NCI-H748 (cell line): ENCODE measurements around the gene VWA3A.
"Not testable (repeated sequence)": the region's sequence is repeated elsewhere in the genome, so short reads cannot be mapped to it uniquely, and the experiment has no call there.

Experiments used
- DNase-seq: peaks from one replicate; lab custom pipeline; 2025; ENCODE audit not compliant: unreplicated experiment; lab: John Stamatoyannopoulos, UW

The VWA3A gene

DNA sequence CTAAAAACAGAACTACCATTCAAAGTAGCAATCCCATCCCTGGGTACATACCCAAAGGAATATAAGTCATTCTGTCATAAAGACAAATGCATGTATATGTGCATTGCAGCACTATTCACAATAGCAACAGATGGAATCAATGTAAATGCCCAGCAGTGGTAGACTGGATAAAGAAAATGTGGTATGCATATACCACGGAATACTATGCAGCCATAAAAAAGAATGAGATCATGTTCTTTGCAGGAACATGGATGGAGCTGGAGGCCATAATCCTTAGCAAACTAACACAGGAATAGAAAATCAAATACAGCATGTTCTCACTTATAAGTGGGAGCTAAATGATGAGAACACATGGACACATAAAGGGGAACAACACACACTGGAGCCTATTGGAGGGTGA lies 36.2 kb downstream of the VWA3A start:
- not testable (repeated sequence) for DNase-seq

DNA sequence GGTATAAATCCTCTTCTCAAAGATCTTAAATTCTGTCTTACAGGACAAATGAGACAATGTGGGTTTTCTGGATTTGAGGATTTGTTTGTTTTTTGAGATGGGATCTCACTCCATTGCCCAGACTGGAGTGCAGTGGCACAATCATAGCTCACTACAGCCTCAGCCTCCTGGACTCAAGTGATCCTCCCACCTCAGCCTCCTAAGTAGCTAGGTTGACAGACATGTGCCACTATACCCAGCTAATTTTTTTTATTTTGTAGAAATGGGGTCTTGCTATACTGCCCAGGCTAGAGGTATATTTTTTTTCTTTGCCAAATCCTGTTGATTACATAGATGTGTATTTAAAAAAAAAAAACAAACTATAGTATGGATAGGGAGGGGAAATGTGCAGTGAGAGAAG lies 38.2 kb downstream of the VWA3A start:
- DNase-seq, result no peak

DNA sequence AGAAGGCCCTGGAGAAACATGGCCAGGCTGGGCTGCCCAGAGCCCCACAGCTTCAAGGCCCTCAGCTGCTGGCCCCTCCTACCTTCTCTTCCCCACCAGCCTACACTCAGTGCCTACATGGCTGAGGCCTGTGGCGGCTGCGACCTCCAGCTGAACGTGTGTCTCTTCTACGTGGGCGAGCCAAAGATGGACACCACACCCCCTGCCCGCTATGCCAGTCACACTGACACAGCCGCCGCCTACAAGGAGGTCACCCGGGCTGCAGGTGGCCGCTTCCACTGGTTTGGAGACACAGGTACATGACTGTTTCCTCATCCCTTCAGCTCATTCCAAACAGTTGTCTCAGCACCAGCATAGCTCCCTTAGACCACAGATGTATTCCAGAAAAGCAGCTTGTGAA lies 40.5 kb downstream of the VWA3A start:
- DNase-seq, result no peak

DNA sequence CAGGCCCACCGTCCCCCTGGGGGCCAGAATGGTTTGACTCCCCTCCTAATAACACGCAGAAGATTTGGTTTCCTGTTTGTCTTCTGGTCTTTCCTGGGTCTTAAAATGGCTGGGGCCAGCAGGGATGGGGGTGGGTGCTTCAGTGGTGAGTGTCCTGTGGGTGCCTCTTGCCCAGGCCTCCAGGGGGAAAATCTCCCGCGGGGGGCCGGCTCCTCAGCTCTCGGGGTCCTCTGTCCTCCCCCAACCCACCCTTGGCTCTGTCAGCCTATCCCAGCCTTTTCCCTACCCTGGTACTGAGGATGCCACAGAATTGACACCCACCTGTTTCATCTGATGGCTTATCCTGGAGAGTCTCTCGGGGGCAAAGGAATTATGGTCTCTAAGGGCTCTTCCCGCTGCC lies 46.1 kb downstream of the VWA3A start:
- DNase-seq, result no peak

DNA sequence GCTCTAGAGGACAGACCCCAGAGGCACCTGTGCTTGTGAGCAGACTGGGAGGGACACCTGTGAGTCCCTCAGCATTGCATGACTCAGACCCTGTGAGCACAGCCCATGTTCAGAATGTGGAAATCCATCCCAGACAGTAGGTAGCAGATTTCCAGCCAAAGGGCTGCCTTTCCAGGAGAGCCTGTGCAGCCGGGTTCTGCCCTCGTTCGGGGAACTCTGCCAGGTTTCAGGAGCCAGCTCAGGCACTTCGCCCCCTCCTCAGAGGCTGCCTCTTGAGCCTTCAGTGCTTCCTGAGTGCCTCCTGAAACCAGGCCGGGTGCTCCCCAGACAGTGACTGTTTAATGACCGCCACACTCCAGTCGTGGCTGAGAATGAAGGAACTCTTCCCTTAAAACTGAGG lies 46.7 kb downstream of the VWA3A start:
- DNase-seq, result no peak

DNA sequence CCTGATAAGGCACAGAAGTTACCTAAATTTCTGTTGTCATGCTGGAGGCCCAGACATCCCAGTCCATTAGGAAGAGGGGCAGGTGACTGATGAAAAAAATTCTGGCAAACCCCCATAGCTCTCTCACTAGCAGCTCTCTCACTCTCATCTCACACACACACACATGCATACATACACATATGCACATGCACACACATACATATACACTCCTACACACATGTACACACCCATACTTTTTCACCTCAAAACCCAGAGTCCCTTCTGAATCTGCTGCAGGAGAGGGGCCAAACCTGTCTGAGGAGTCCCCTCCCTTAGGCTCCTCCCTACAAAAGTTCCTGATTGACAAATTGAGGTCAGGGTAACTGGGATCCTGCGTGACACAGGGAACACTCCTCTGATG lies 47.4 kb downstream of the VWA3A start:
- DNase-seq, result no peak

DNA sequence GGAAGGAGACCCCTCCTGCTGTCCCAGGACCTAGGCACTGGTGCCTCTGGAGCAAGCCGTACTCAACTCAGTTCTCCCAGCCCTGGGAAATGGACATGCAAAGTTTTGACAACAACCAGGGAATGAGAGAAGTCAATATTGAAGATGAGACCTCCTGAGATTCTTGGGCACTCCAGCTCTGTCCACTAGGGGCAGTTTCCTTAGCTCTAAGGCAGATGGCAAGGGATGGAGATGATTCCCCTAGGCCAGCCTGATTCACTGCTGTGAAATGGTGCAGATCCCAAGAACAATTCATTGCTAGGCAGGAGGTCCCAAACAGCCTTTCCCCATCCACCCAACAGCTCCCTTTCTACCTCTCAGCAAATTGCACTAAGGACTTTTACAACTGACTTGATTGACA lies 49.4 kb downstream of the VWA3A start:
- DNase-seq, result no peak

DNA sequence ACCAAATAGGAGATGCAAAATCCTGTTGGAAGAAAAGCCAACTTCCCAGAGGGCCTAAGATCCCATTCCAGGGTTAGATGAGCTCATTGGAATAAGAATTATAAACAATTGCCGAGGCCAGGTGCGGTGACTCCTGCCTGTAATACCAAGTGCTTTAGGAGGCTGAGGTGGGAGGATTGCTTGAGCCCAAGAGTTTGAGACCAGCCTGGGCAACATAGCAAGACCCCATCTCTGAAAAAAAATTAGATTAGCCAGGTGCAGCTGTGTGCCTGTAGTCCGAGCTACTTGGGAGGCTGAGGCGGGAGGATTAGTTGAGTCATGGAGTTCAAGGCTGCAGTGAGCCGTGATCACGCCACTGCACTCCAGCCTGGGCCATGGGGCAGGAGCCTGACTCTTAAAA lies 52.2 kb downstream of the VWA3A start:
- DNase-seq, result no peak

DNA sequence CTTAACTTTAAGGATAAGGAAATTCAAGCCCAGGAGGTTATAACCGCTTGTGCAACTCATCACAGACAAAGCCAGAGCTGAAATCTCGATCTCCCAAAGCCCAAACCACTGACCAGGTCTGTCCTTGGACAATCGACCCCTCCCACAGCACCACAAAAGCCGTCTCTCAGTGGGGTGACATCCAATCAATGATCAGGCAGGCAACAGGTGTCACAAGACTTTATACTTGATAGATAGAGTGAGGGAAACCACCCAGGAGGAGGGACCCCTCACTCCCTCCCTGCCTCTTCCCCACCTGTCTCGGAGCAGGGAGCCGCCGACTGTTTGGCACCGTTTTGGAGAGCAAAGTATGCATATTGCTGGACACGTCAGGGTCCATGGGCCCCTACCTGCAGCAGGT lies 55.5 kb downstream of the VWA3A start:
- no peak for DNase-seq

DNA sequence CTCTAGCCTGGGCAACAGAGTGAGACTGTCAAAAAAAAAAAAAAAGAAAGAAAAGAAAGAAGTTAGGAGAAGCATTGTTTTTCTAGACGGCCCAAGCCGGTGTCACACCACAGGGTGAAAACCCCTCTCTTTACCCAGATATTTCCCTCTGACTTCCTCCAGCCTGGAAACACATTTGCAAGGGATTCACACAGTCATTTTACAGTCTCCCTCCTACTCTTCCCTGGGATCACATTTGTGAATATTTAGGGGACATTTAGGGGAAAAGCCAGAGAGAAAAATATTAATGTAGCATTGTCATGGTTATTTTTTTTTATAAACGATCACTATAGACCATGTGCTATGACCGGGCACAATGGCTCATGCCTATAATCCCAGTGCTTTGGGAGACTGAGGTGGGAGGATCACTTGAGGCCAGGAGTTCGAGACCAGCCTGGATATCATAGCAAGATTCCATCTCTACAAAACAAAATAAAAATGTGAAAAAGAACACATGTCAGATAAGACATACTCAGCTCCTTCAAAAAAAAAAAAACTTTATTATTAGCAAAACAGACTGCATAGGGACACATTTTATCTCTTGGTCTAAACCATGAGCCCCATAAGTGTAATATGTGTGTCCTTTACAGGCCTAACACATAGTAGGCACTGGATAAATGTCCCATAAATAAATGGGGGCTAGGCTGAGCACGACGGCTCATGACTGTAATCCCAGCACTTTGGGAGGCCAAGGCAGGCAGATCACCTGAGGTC lies 59.1 kb downstream of the VWA3A start:
- no peak for DNase-seq

DNA sequence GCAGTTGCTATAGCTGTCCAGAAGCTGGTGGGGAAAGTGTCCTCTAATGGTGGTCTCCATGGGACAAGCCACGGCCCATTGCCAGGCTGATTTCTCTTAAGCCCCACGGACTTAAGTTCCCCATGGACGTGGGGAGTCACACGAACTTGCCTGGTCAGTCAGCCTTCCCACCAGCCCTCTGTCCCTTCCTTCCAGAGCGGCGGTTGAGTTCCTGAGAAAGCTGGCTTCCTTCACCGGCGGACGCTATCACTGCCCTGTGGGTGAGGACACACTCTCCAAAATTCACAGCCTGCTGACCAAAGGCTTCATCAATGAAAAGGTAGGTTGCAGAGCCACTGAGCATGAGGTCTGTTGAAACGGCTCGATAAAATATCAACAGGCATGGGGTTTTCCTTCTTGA lies 60.0 kb downstream of the VWA3A start:
- DNase-seq, result no peak

DNA sequence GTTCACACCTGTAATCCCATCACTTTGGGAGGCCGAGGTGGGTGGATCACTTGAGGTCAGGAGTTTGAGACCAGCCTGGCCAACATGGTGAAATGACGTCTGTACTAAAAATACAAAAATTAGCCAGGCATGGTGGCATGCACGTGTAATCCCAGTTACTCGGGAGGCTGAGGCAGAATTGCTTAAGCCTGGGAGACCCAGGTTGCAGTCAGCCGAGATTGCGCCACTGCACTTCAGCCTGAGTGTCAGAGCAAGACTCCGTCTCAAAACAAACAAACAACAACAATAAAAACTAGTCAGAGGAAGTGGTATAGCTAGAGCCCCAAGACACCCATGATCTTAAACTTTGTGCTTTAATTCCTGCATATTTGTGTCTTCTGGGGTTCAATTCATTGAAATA lies 60.7 kb downstream of the VWA3A start:
- not testable (repeated sequence) for DNase-seq

DNA sequence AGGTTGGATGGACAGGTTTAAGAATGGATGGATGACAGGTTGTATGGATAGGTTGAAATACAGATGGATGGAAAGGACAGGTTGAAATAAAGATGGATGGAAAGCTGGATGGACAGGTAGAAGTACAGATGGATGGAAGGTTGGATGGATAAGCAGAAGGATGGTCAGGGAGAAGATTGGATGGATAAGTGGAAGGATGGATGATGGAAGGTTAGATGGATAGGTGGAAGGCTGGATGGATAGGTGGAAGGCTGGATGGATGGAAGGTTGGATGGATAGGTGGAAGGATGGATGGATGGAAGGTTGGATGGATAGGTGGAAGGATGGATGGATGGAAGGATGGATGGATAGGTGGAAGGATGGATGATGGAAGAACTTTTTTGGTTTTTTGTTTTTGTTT lies 69.1 kb downstream of the VWA3A start:
- DNase-seq, result no peak

DNA sequence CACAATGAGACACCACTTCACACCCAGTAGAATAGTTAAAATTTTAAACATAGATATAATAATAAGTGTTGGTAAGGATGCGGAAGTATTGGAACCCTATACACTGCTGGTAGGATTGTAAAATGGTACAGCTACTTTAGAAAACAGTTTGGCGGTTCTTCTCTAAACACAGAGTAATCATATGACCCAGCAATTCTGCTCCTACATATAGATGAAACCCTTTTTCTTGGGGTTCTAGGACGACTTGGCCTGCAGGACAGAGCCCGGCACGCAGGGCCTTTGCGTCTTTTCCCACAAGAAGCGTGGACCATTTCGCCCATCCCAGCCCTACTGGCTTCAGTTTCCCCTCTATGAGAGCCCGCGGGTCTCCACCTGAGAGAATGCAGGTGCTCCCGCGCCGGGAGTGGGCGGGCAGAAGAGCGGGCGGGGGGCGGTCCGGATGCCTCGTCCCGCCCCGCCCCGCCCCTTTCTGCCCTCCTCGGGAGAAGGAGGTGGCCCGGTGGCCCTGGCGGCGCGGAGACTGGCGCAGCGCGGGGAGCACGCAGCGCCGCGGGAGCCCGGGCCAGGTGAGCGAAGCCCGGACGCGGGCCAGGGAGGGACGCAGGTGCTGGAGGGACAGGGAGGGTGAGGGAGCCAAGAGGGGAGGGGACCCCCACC lies 69.8 kb downstream of the VWA3A start, which contains the start of gene SDR42E2:
SDR42E2 (plus strand) TSS at position 508 of the 657 bp plus-strand sequence. CDS start 3,077 bp downstream, outside the sequence.
- peak; percentile 52 for DNase-seq

DNA sequence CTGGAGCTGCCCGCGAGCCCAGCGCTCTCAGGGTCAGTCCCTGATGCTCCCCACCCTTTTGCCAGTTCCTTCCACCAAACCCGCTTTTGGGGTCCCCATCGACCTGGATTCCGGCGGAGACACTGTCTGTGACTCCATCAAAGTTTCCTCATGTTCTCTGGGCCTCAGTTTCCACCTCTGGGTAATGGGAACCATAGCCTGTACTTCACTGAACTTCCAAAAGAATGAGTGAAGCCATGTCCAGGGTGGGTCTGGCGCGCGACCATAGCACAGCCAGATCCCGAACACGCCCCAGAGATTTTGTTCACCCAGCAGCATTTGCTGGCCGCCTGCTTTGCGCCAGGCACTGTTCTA lies 70.3 kb downstream of the VWA3A start:
- no peak for DNase-seq

DNA sequence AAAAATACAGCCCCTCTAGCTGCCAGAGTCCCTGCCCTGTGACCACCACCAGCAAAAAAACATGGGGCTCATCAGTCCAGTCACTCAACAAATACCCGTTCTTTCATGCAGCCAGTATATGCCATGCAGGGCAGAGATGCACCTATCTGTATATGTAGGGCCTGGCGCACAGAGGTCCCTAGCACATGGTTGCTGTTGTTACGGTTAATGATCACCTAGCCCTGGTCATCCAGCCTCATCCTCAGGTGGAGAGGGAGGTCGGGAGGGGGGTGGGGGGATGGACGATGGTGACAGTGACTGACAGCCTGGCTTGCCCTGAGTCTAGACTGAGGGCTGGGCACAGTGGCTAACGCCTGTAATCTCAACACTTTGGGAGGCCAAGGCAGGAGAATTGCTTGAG lies 71.5 kb downstream of the VWA3A start:
- no peak for DNase-seq

DNA sequence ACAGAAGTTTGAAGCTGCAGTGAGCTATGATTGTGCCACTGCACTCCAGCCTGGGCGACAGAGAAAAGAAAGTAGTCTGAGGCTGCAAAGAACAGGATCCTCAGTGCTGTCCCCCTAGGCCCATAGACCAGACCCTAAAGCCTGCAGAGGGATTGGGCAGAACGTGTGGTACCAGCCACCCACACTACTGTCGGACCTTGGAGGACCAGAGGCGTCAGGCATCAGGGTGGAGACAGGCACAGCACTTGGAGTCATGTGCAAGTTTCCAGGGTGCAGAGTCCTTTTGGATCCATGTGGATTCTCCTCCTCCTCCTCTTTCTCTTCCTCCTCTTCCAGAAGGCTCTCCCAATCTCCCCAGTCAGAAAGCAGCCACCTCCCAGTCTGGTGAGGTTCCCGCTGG lies 72.1 kb downstream of the VWA3A start:
- DNase-seq, result no peak

DNA sequence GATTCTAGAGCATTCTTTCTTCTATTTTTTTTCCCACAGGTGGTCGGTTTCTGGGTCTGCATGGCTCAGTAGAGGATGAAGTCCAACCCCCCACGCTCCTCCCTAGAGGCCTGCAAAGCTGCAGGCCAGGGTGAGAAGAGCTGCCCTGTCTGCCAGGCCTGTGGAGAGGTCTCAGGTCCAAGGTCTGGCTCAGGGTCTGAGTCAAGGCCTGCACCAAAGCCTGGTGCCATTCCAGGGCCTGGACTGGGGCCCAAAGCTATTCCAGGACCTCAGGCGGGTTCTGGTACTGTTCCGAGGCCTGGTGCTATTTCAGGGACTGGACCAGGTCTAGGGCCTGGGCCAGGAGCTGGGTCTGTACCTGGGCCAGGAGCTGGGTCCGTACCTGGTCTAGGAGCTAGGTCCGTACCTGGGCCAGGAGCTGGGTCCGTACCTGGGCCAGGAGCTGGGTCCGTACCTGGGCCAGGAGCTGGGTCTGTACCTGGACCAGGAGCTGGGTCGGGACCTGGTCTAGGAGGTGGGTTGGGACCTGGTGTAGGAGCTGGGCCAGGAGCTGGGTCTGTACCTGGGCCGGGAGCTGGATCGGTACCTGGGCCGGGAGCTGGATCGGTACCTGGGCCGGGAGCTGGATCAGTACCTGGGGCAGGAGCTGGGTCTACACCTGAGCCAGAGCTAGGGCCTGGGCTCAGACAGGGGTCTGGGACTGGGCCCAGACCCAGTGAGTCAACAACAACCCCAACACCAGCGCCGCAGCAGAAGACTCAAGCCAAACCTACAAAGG lies 73.4 kb downstream of the VWA3A start:
- DNase-seq, result no peak

DNA sequence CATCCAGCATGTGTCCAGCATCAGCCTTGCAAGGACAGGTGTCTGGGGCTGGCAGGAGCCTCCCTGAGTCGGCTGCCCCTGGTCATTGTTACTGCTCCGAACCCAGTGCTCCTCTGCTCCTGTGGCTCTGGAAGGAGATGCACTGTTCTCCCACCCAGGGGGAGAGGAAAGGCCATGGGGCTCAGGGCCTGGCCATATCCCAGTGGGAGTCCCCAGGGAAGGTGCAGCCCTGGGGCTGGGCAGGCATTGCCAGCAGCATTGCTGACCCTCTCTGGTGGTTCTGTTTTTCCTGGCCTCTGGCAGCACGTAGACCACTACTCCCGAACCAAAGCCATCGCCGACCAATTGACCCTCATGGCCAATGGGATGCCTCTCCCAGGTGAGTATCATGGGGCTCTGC lies 79.6 kb downstream of the VWA3A start:
- DNase-seq, result no peak

DNA sequence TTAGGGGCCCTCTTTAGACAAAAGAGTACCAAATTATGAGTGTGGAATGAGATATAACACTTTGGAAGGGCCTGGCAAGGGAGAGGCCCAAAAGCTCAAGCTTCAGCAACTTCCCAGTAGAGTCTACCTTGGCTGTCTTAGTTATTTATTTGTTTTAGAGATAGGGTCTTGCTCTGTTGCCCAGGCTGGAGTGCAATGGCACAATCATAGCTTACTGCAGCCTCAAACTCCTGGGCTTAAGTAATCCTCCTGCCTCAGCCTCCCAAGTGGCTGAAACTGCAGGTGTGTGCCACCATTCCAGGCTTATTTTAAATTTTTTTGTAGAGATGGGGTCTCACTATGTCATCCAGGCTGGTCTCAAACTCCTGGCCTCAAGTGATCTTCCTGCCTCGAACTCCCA lies 80.3 kb downstream of the VWA3A start:
- DNase-seq, result not testable (repeated sequence)

DNA sequence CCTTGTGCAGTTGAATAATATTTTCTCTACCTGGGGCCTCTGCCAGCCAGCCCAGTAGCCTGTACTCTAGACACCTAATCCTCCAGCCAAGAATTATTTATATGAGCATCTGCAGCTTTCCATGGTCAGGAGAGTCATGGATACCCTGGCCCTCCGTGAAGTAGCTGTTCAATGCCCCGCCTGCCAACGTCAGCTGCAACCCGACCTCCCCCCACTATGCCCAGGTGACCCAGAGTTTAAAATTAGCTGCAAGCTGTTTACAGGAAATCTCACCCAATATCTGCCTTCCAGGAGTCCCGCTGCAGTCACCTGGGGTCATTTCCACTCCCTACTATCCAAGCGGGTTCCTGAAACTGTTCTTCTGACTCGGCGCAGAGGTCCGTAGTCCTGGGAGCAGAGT lies 82.3 kb downstream of the VWA3A start:
- no peak for DNase-seq
